IPS-NIHi7 (cell line): ENCODE measurements around the gene SMG6.
A peak's percentile ranks its signal among the peaks of the same experiment; 100 is the strongest.

Experiments
- DNase-seq: peaks from one replicate; pipeline ENCODE4 v3.0.0; 2012; ENCODE audit warnings: mixed read lengths; ENCODE audit errors: extremely low spot score

Gene SMG6

DNA sequence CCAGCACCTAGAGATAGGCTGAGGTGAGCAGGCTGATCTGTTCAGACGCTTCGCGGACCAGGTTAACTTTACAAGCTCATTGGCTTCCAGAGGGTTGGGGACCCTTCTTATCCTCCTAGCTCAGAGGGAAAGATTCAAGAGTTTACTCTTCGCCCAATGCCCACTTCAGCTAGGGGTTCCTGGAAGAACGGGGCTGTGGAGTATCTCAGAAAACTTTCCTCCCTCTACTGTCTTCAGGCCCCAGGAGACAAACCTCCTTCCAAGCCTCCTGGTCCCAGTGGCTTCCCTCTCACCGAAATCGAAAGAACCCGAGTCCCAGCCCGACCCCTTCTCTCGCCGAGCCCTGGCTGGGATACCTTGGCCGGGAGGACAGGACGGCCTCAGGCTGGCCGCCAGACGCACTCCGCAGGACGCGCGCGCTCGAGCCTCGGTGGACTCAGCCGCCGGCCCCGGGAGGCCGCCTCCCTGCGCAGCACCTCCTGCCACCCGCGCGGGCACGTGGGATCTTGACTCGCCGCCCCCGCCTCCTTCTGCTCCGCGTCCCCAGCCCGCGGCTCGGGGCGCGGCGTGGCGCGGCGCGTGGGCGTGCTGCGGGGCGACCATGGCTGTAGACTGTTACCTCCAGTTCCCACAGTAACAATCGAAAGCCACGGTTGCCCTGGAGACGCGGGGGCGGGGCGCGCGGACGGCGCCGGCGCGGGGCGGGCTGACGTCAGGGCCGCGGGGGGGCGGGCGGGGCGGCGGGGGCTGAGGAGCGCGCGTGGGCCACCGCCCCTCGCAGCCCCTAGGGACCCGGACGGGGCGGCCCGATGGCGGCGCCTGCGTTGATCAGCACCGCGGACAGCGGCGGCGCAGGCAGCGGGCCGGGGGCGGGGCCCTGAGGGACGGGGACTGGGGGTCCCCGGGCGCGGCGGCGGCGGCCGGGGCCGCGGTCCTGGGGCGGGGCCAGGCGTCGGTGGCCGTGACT is 254.0 kb downstream of the SMG6 start:
- peak; percentile 79 for DNase-seq

DNA sequence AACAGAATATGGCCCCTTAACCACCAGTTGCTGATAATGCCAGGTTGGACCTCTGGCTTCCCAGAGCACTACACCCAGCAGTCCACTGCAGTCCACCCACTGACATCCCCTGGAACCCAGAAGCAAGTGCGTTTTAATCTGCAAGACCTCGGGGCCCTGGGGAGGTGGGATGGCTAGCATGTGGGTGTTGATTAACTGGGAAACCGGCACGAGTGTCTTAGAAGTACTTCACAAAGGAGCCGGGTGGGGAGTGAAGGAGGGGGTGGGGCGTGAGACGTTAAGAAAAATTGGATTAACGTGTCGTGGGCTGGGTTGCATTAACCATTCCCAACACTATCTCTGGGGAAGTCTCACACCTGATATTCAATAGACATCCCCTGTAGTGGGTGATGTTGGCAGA is 254.8 kb downstream of the SMG6 start:
- DNase-seq = no peak

DNA sequence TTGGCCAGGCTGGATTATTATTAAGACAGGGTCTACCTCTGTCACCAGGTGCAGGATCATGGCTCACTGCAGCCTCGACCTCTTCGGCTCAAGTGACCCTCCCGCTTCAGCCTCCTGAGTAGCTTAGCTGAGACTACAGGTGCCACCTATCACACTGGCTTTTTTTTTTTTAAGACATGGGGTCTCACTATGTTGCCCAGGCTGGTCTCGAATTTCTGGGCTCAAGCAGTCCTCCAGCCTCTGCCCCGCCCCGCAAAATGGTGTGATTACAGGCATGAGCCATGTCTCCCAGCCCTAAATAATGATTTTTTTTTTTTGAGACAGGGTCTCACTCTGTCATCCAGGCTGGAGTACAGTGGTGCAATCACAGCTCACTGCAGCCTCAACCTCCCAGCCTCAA is 256.0 kb downstream of the SMG6 start:
- DNase-seq = no peak

DNA sequence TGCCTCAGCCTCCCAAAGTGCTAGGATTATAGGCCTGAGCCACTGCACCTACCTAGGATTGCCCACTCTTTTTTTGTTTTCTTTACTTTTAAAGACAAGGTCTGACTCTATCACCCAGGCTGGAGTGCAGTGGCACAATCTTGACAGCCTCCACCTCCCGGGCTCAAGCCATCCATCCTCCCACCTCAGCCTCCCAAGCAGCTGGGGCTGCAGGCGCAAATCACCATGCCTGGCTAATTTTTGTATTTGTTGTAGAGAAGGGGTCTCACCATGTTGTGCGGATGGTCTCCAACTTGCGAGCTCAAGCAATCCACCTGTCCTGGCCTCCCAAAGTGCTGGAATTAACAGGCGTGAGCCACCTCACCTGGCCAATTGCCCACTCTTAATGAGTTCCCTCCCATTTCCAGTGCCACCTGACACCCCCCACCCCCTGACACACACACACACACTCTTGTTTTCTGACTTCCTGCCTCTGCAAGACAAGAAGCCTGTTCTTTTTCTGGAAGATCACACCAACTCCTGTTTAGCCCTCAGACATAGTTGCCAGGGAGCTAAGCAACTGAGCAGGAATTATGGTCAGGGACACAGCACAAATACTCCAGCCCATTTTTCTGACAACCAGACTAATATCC is 259.2 kb downstream of the SMG6 start:
- no peak for DNase-seq

DNA sequence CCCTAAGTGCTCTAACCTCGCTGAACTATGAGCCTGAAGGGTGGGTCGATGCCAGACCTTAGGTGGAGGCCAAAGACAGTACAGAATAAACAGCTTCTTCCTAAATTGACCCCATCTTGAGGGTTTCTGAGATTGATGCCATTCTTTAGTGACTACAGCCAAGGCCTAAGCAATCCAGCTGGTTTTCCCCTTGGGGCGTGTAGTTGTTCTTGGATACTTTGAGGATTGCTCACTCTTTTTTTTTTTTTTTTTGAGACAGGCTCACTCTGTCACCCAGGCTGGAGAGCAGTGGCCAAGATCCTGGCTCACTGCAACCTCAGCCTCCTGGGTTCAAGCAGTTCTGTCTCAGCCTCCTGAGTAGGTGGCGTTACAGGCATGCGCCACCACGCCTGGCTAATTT is 259.8 kb downstream of the SMG6 start:
- DNase-seq = no peak

DNA sequence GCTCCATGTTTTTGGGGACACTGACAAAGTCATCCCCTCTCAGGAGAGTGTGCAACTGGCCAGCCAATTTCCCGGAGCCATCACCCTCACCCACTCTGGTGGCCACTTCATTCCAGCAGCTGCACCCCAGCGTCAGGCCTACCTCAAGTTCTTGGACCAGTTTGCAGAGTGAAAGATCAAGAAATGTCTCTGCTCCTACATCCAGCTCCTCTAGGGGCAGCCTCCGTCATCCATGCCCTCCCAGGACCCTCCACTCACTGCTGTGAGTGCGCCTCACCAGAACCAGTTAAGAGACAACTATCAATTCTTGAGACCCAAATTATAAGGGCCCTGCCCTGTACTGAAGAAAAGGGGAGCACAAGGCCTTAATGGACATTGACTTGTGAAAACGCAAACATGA is 260.7 kb downstream of the SMG6 start:
- no peak for DNase-seq

DNA sequence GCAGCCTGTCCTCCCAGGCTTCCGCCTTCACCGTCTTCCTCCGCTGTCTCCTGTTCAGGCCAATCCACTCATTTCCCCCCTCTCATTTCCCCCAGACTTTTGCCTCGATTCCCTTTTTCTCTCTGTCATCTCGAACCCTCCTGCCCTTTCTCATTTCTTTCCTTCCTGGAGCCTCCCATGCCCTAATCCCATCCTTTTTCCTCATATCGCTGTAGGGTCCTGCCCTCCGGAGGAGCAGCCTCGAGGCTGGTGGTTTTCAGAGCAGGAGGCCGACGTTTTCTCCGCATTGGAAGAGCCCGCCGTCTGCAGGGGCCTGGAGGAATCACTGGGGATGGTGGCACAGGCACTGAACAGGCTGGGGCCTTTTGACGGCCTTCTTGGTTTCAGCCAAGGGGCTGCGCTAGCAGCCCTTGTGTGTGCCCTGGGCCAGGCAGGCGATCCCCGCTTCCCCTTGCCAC is 261.2 kb downstream of the SMG6 start:
- DNase-seq = no peak

DNA sequence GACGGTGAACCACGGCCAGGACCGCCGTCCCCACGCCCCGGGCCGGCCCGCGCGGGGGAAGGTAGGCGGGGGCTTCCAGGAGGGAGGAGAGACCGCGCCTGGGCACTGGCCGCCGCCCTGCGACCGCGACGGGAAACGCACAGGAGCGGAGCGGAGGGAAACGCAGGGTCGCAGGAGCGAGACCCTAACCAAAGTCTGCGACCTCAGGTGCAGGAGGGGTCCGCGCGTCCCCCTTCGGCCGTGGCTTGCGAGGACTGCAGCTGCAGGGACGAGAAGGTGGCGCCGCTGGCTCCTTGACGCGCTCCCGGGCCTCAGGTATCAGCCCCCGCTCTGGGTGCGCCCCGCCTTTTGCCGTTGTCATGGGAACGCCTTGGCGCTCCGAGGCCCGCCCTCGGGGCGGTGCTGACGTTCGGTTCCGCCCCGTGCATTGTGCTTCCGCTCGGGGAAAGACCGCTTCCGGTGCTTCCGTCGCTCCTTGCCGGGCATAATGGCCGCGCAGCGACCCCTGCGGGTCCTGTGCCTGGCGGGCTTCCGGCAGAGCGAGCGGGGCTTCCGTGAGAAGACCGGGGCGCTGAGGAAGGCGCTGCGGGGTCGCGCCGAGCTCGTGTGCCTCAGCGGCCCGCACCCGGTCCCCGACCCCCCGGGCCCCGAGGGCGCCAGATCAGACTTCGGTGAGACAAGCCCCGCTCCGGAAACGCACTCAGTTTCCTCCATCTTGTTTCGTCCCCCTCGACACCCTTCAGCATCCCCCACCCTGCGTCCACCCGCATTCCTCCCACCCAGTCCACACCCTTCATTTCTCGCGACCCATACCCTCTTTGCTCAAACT is 261.8 kb downstream of the SMG6 start, which contains the start of gene OVCA2:
Gene OVCA2, plus strand, starts transcription at position 462 of the 829 bp plus-strand sequence. Its CDS starts 26 bp downstream, at position 488.
- DNase-seq = peak; percentile 94

DNA sequence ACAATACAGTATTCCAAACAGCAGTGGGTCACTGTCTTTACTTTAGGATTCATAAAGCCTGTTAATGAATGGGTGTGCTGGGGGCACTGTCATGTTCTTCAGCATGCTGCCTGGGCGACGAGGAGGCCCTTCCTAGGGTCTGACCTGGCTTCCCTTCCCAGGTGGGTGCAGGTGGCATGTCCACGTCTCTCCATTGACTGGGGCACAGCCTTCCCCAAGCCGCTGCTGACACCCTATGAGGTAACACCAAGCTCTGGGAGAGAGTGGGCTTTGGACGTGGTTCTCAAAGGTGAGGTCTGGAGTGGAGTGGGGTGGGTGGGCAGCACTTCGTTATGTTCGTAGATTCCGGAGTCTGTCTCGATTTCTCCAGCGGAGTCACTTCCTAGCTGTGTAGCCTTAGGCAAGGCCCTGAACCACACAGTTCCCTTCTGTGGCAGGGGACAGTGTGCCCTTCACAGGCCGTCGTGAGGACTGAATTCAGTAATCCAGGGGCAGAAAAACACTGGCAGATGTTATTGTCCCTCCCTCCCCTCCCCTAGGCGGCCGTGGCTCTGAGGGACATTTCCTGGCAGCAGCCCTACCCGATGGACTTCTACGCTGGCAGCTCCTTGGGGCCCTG is 262.5 kb downstream of the SMG6 start:
- DNase-seq = no peak

DNA sequence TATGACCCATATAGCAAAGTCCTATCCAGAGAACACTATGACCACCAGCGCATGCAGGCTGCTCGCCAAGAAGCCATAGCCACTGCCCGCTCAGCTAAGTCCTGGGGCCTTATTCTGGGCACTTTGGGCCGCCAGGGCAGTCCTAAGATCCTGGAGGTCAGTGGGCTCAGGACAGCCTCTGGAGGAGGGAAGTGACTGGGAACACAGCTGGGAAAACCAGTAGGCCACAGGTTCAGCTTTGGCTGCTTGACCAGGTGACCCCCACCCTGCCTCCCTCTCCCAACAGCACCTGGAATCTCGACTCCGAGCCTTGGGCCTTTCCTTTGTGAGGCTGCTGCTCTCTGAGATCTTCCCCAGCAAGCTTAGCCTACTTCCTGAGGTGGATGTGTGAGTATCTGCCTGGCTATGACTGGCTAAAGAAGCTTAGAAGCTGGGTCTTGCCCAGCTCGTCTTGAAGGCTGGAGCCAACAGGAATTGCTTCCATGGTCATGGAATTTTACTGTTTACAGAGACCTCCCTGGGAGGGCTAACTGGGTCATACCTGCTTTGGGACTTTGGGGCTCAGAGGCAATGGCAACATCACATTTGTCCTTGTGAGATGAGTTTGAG is 263.3 kb downstream of the SMG6 start:
- no peak for DNase-seq

DNA sequence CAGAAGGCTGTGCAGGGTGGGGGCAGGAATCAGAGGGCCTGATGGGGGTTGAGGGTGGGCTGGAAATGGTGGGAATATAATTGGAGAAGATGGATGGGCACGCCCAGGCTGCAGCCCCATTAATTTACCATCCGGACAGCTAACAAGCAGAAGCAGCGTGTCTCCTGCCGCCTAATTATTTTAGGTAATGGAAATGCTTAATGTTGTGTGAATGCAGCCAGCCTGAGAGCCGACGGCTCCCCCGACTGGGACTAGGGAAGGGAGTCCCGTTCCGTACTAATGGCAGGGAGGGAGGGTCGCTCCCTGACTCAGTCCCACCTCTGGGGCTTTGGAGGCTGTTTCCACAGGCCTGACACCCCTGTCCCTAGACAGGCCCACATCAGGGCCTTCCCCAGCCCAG is 266.4 kb downstream of the SMG6 start:
- DNase-seq = no peak

DNA sequence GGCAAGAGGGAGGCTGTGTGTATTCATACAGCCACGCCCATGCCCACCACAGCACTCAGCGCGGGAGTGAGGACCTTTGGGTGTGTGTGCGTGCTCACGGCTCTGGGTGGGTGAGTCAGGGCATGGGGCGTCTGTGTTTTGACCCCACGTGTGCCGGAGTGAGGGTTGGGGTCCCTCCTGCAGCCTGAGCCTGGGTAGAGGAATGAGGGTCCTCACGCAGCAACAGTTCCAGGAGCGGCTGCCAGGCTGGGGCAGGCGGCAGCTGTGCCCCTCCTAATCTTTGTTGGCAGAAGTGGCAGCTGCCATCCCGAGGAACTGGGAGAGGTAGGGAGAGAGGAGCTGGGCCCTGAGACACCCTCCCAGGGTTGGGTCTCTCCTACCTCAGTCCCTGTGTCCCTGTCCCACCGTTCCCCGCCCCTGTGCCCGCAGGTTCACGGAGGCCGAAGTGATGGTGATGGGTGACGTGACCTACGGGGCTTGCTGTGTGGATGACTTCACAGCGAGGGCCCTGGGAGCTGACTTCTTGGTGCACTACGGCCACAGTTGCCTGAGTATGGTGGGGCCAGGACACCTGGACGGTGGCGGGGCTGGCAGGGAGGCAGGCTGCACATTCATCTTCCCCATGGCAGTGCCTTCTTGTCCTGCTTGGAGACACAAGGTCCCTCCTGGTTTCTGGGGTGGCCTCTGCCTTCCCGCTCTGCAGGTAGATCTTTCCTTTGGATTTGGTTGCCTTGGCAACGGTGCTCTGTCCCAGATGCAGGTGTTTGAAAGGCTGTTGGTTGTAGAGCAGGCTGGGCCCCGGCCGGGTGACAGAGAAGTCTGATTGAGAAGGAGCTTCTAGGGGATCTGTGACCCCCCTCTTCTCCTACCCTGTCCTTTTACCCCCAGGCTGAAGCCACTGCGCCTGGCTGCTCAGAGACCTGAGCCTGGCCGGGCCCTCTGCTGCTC is 267.8 kb downstream of the SMG6 start:
- no peak for DNase-seq

DNA sequence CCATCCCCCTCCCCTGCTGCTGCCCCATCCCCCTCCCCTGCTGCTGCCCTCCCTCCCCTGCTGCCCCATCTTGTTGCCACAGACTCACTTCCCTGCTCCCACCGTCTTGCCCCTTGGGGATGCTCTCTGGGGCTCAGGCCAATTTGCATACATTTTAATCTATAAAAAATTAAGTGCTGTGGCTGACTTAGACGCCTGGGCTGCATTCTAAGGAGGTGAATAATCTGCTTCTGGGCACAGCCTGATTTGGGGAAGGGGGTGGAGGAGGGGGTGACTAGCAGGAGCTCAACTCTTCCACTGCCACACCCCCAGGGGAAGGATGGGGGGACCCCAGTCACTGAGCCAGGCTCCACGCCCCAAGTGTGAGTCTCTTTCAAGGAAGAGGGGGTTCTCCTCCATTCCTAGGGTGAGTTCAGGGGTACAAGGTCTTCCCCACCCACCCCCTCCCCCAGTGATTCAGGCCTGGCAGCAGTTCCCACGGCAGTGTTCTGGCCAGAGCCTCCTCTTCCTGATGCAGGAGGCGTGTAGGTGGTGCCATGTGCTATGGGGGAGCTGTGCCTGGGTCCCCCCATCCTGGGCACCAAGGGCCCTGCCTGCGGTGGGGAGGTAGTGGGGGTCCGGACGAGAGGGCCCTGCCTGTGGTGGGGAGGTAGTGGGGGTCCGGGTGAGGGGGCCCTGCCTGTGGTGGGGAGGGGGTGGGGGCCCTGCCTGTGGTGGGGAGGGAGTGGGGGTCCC is 268.6 kb downstream of the SMG6 start:
- DNase-seq = no peak

DNA sequence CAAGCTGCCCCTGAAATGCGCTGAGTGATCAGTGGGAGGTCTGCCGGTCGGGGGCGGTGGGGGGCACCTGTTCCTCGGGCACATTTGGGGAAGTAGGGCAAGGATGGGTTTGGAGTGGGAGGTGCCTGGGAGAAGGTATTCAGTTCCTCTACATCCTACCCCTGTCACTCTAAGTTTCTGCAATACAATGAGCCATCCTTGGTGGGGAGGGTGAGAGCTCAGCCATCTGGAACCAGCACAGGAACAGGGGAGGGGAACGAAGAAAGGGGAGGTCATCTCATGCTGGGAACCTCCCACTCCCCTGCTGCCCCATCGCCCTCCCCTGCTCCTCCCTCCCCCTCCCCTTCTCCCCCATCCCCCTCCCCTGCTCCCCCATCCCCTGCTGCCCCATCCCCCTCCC is 269.4 kb downstream of the SMG6 start:
- no peak for DNase-seq

DNA sequence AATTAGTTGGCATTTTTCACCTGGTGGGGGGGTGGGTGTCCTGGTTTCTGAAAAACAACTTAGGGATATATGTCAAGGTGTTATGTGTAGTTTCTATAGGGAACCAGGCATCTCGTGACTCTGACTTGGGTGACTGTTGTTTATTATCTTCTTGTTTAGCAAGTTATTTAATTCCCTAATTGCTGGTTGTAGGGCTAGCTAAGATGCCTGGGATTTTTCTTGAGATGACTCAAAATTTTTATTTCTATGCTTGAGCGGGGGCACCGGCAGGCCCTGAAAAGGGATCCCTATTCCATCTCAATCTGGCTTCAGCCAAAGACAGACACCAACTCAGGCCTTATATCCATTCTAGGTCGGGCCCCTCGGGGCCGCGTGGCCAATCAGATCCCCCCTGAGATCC is 270.4 kb downstream of the SMG6 start:
- no peak for DNase-seq

DNA sequence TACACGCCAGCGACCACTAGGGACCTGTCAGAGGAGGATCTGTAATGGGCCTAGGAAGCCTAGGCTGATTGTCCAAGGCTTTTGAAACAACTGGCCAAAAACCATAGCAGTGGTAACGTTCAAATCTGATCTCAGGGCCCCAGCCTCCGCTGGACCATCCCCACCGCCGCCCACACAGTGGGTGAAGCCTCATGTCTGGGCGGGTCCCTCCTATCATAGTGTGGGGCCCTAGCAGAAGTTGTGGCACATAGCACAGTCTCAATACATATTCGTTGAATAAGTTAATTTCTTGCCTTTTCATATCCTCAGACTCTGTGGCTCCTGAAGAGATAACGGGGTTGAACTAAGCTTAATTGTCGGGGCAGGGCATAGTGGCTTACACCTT is 272.8 kb downstream of the SMG6 start:
- DNase-seq = no peak

DNA sequence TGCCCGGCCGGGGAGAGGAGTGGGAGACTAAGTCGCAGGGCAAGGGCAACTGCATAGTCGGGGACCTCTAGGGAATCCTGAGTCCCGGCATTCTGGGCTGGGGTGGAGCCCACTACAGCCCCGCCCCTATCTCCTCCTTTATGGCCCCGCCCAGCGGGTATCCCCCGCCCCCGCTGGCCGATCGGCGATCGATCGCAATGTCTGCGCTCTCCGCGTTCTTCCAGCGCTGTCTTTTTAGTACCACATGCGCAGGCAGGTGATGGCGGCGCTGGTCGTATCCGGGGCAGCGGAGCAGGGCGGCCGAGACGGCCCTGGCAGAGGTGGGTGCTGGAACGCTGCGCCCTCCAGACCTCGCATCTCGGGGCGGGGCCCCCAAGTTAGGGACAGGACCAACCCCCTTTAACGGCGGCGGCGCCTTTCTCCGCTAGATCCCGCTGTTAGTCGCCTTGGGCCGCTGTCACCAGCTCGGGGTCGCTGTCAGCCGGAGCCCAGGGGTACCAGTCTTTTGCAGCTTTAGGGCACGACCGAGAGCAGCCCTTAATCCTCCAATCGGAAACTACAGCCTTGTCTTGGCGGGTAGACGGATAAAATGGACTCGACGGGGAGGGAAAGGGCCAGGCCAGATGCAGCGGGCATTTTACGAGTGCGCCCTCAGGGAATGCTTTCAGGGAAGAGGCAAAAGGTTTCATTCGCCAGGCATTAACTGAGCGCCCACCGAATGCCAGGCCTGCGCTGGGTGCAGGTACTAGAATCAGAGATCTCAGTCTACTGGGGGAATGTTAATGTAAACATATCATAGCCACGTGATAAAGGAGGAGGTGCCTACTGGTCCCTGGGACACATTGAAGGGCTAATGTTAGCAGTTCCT is 273.4 kb downstream of the SMG6 start, which contains the start of gene DPH1:
Gene DPH1, plus strand, starts transcription at position 243 of the 868 bp plus-strand sequence. Its CDS starts 17 bp downstream, at position 260.
- DNase-seq = peak; percentile 92

DNA sequence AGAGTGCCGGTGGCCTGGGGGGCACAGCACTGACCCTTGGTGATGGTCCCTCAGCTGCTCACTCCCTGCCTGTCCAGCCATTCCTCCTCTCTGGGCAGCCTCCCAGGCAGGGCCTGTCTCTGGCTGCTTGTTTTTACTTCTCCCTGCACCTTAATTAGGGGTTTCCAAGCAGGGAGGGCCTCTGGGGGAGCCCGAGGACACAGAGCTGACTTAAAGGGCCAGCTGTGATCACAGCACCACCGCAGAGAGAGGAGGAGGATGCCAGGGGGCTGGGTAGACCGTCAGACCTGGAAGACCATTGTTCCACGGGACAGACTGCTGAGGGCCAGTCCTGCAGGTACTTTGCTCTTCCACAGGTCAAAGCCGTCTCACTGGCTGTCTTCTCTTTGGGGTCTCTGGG is 274.8 kb downstream of the SMG6 start:
- DNase-seq = no peak
